ENCODE measurements around the gene CFB.
"Not testable (repeated sequence)": the region's sequence is repeated elsewhere in the genome, so short reads cannot be mapped to it uniquely, and the experiment has no call there.

Gene CFB

GRCh38 chr6:31969712-31970603, 24.1 kb downstream of the CFB start:
- peaks cover 42% of the 10 kb centered on the region for H3K36me3 Mint-ChIP-seq (ENCODE audit: low read depth)
- peak overlapping the region; percentile 65 for H3K4me3 Mint-ChIP-seq
- no peak for DNase-seq
- peaks cover 35% of the 10 kb centered on the region for H3K4me1 Mint-ChIP-seq
- H3K27me3 Mint-ChIP-seq (ENCODE audit: low read depth, poor library complexity) = no peaks in the 10 kb centered on the region
- peaks cover 11% of the 10 kb centered on the region for H3K9me3 Mint-ChIP-seq
- TF ChIP-seq CTCF (IDR thresholded peaks at IDR 0.05) = no peak
- peak overlapping the region; percentile 100 for H3K27ac Mint-ChIP-seq

- Mint-ChIP-seq H3K4me1 (peaks cover 35% of the 10 kb centered on the region), H3K27ac (peak overlapping the region; percentile 100), H3K4me3 (peak overlapping the region; percentile 91), H3K9me3 (peaks cover 18% of the 10 kb centered on the region), H3K27me3 (ENCODE audit: low read depth, poor library complexity) (no peaks in the 10 kb centered on the region), H3K36me3 (ENCODE audit: low read depth) (peaks cover 49% of the 10 kb centered on the region)
- no peak for DNase-seq
- no peak for TF ChIP-seq CTCF (IDR thresholded peaks at IDR 0.05)
These were observed 24.8 kb downstream of the CFB start for GRCh38 chr6:31970604-31971271.

GRCh38 chr6:31971279-31971992, 25.5 kb downstream of the CFB start:
- Mint-ChIP-seq H3K9me3 (peaks cover 18% of the 10 kb centered on the region), H3K27ac (peak overlapping the region; percentile 100), H3K36me3 (ENCODE audit: low read depth) (peaks cover 50% of the 10 kb centered on the region), H3K27me3 (ENCODE audit: low read depth, poor library complexity) (no peaks in the 10 kb centered on the region), H3K4me1 (peaks cover 35% of the 10 kb centered on the region), H3K4me3 (peak overlapping the region; percentile 91)
- DNase-seq = no peak
- TF ChIP-seq CTCF (IDR thresholded peaks at IDR 0.05) = no peak

GRCh38 chr6:31971993-31972708, 26.3 kb downstream of the CFB start, which contains the start of gene DXO:
TSS of gene DXO (minus strand) at chr6:31972138. CDS start at chr6:31971675, 463 bp downstream.
- peaks cover 50% of the 10 kb centered on the region for H3K36me3 Mint-ChIP-seq (ENCODE audit: low read depth)
- H3K27ac Mint-ChIP-seq = peak within 1 kb of the TSS; percentile 100
- peaks cover under 1% of the 10 kb centered on the region for H3K27me3 Mint-ChIP-seq (ENCODE audit: low read depth, poor library complexity)
- no peak for TF ChIP-seq CTCF (IDR thresholded peaks at IDR 0.05)
- peak within 1 kb of the TSS; percentile 91 for H3K4me3 Mint-ChIP-seq
- peak; percentile 92 for DNase-seq
- H3K4me1 Mint-ChIP-seq = peaks cover 35% of the 10 kb centered on the region
- peaks cover 24% of the 10 kb centered on the region for H3K9me3 Mint-ChIP-seq

- Mint-ChIP-seq H3K27me3 (ENCODE audit: low read depth, poor library complexity) (peaks cover 2% of the 10 kb centered on the region), H3K4me1 (peaks cover 35% of the 10 kb centered on the region), H3K9me3 (peaks cover 29% of the 10 kb centered on the region), H3K36me3 (ENCODE audit: low read depth) (peaks cover 46% of the 10 kb centered on the region), H3K27ac (peak overlapping the region; percentile 100), H3K4me3 (peak overlapping the region; percentile 91)
- DNase-seq = no peak
- no peak for TF ChIP-seq CTCF (IDR thresholded peaks at IDR 0.05)
These were observed 26.9 kb downstream of the CFB start for GRCh38 chr6:31972709-31973350.

GRCh38 chr6:31976065-31976464, 30.2 kb downstream of the CFB start:
- not testable (repeated sequence) for H3K27me3 Mint-ChIP-seq (ENCODE audit: low read depth, poor library complexity)

More at GRCh38 chr6:31976065-31976464, 30.2 kb downstream of the CFB start:
- peaks cover 32% of the 10 kb centered on the region for H3K9me3 Mint-ChIP-seq
- not testable (repeated sequence) for DNase-seq, H3K27ac Mint-ChIP-seq, H3K4me3 Mint-ChIP-seq
- H3K36me3 Mint-ChIP-seq (ENCODE audit: low read depth) = peaks cover 51% of the 10 kb centered on the region
- H3K4me1 Mint-ChIP-seq = peaks cover 23% of the 10 kb centered on the region

Measured in nephron progenitor cell (in vitro differentiated cells).